Adrenal gland (tissue), 12 donors: ENCODE results near the gene SHB. TPM values are rescaled to one million over a fixed set of nuclear protein-coding genes. Genes with fewer than 3 reads are reported as not detected.

Experiments used
- DNase-seq, 7 donors: peaks; one replicate each; pipeline ENCODE4 v3.0.0-alpha.2; 2019 to 2020
- H3K27ac ChIP-seq, 5 donors: fragments of 200-600 bp; sonication (generic) in 4 of 5; 1 replicate in 3 of 5; 2 replicates in 2 of 5; pipeline versions ENCODE4 v1.5.1 to v1.8.0; 2016 to 2020; ENCODE audit warnings: mild to moderate bottlenecking in 1 of 5
- H3K27me3 ChIP-seq: fragments of 200-600 bp; 2 replicates; pipeline ENCODE4 v1.8.0; 2021
- H3K36me3 ChIP-seq, 2 donors: fragments of 200-600 bp; replicated peaks in 1 of 2; 1 replicate in 1 of 2; 2 replicates in 1 of 2; pipeline versions ENCODE4 v1.5.1 to v1.8.0; 2018 to 2022
- H3K4me1 ChIP-seq, 2 donors: fragments of 200-600 bp; replicated peaks in 1 of 2; 1 replicate in 1 of 2; 2 replicates in 1 of 2; pipeline versions ENCODE4 v1.5.1 to v1.8.0; 2018 to 2021
- H3K4me3 ChIP-seq, 4 donors: fragments of 200-600 bp; sonication (generic) in 3 of 4; one replicate each; pipeline ENCODE4 v1.5.1; 2016 to 2018
- H3K9me3 ChIP-seq, 3 donors: fragments of 200-600 bp; sonication (generic) in 1 of 3; replicated peaks in 1 of 3; 1 replicate in 2 of 3; 2 replicates in 1 of 3; pipeline versions ENCODE4 v1.5.1 to v1.8.0; 2016 to 2021
- CTCF ChIP-seq, 6 experiments: fragments of 450-650 bp in 4 of 6; fragments of 200-600 bp in 2 of 6; sonication (generic) in 1 of 6; IDR thresholded peaks; 1 replicate in 5 of 6; 2 replicates in 1 of 6; pipeline versions ENCODE4 v1.5.1 to v1.8.0; 2016 to 2021; ENCODE audit warnings: antibody characterized with exemption in 6 of 6, mild to moderate bottlenecking in 2 of 6, moderate library complexity in 1 of 6
- POLR2A ChIP-seq, 2 donors: fragments of 450-650 bp; IDR thresholded peaks; one replicate each; pipeline ENCODE4 v1.6.1; 2017; ENCODE audit warnings: antibody characterized with exemption in 2 of 2, mild to moderate bottlenecking in 2 of 2, moderate library complexity in 1 of 2
- WGBS, 4 donors: extraction: QIAGEN DNeasy Blood & Tissue Kit in 2 of 4; methylation state at CpG; one replicate each; pipeline versions ENCODE4 v1.1.5 to v1.1.7; 2013 to 2017; 5-methylcytosine and 5-hydroxymethylcytosine counted together
- intact Hi-C, 2 donors: fragments of 100-400 bp; cut with DNase I; formaldehyde crosslinking; loops; one replicate each; pipeline versions ENCODE4 v1.14.1 to v1.15.0; 2022 to 2023
- polyA plus RNA-seq, 3 donors: library from polyadenylated mRNA; stranded (reverse); fragments of 200-250 nt in 2 of 3; fragments of 350-450 nt in 1 of 3; fragmentation: Illumina TruSeq in 1 of 3; extraction: RNeasy Lipid Tissue Mini Kit (QIAGEN cat#74804) in 1 of 3; gene quantifications; one replicate each; pipeline ENCODE4 v1.2.3, GENCODE V29; 2013 to 2014
- total RNA-seq, 9 donors: library from RNA; depleted of rRNA in 4 of 9; stranded (reverse); fragments of >200 nt in 4 of 9; fragments of 120-200 nt in 1 of 9; fragmentation: NEBNext Ultra II Directional in 1 of 9; extraction: Animal tissue kit (Norgen Biotek cat#: 25700) in 1 of 9; gene quantifications; one replicate each; pipeline versions ENCODE4 v1.1.0 to v1.2.4, GENCODE V29; 2013 to 2023
- donor health status: healthy with polysubstance abuse.
- donor health status: Bipolar disorder and iron deficiency.
- donor health status: DM: yes; HTN: yes; CAD: no.
- donor health status: DM: no; HTN: no; CAD: no.
- donor health status: DM: no; HTN: no; CAD: no.
- donor health status: DM: yes; HTN: yes; CAD: no.

Gene SHB
- total and polyA plus RNA-seq, 12 donors: 3.2 to 21.2 (median 11.1) TPM

GRCh38 chr9:38103340-38103739 lies 34.3 kb upstream of the SHB start:
- no peak for DNase-seq
- Histone ChIP-seq H3K27ac (no peak overlapping the region), H3K9me3 (no peaks in the 10 kb centered on the region), H3K4me1 (no peaks in the 10 kb centered on the region), H3K4me3 (no peak overlapping the region), H3K36me3 (no peaks in the 10 kb centered on the region), H3K27me3 (no peaks in the 10 kb centered on the region)
- TF ChIP-seq POLR2A (IDR thresholded peaks at IDR 0.05): no peak
- no peak for TF ChIP-seq CTCF (IDR thresholded peaks at IDR 0.05)
- intact Hi-C loops: no loop called here
- WGBS, 4 donors: 90 to 94% (median 93%) methylated on average over 2 of the region's 2 CpGs

GRCh38 chr9:38101423-38101822 lies 32.4 kb upstream of the SHB start:
- intact Hi-C loops: no loop called here
- WGBS, 4 donors: 90 to 98% (median 93%) methylated on average over 5 of the region's 5 CpGs
- H3K27me3 ChIP-seq: no peaks in the 10 kb centered on the region
- TF ChIP-seq CTCF (IDR thresholded peaks at IDR 0.05) (no peak), POLR2A (IDR thresholded peaks at IDR 0.05) (no peak)
- H3K36me3 ChIP-seq: no peaks in the 10 kb centered on the region
- H3K27ac ChIP-seq: no peak overlapping the region
- no peaks in the 10 kb centered on the region for H3K9me3 ChIP-seq
- no peak overlapping the region for H3K4me3 ChIP-seq
- H3K4me1 ChIP-seq: no peaks in the 10 kb centered on the region
- DNase-seq: no peak

- Histone ChIP-seq H3K27me3 (no peaks in the 10 kb centered on the region), H3K4me1 (no peaks in the 10 kb centered on the region), H3K36me3 (no peaks in the 10 kb centered on the region), H3K9me3 (no peaks in the 10 kb centered on the region), H3K27ac (no peak overlapping the region), H3K4me3 (no peak overlapping the region)
- intact Hi-C loops: no loop called here
- WGBS, 4 donors: 91 to 96% (median 95%) methylated on average over 3 to 5 of the region's 5 CpGs
- no peak for TF ChIP-seq POLR2A (IDR thresholded peaks at IDR 0.05)
- no peak for TF ChIP-seq CTCF (IDR thresholded peaks at IDR 0.05)
- DNase-seq: peak in 1 of 7 donors; percentile 28
Observed at GRCh38 chr9:38096238-38096805, 27.3 kb upstream of the SHB start.

- Histone ChIP-seq H3K27ac (no peak overlapping the region), H3K4me1 (no peaks in the 10 kb centered on the region), H3K27me3 (no peaks in the 10 kb centered on the region), H3K36me3 (no peaks in the 10 kb centered on the region), H3K9me3 (no peaks in the 10 kb centered on the region), H3K4me3 (no peak overlapping the region)
- TF ChIP-seq CTCF (IDR thresholded peaks at IDR 0.05) (no peak), POLR2A (IDR thresholded peaks at IDR 0.05) (no peak)
- intact Hi-C loops: loop anchor here in 1 of 2 donors (5.0 kb wide), 1 partner anchor 68 kb away; no protein-coding TSS in a partner anchor
- DNase-seq: peak in 2 of 7 donors; percentile 6 to 25
- WGBS, 4 donors: 78 to 94% (median 90%) methylated on average over 3 to 4 of the region's 4 CpGs
Observed at GRCh38 chr9:38094165-38094564, 25.1 kb upstream of the SHB start.
